Stomach (tissue), 9 donors: ENCODE measurements around the gene GABRD. TPM values are rescaled to one million over a fixed set of nuclear protein-coding genes. Genes with fewer than 3 reads are reported as not detected.

Experiments used
- DNase-seq, 2 donors: peaks; one replicate each; pipeline versions ENCODE4 v3.0.0 to v3.0.0-alpha.2; 2013 to 2019
- H3K27ac ChIP-seq, 5 donors: fragments of 200-600 bp in 4 of 5; sonication (generic) in 4 of 5; one replicate each; pipeline ENCODE4 v1.5.1; 2013 to 2019; ENCODE audit warnings: mild to moderate bottlenecking in 1 of 5, moderate library complexity in 1 of 5
- H3K27me3 ChIP-seq, 3 donors: fragments of 200-600 bp; sonication (generic); one replicate each; pipeline ENCODE4 v1.5.1; 2017 to 2019; ENCODE audit warnings: mixed run types in 1 of 3
- H3K36me3 ChIP-seq, 4 donors: fragments of 200-600 bp; sonication (generic); 1 replicate in 3 of 4; 2 replicates in 1 of 4; pipeline ENCODE4 v1.5.1; 2016 to 2019
- H3K4me1 ChIP-seq, 4 donors: fragments of 200-600 bp; sonication (generic); one replicate each; pipeline ENCODE4 v1.5.1; 2016 to 2019
- H3K4me3 ChIP-seq, 4 donors: fragments of 200-600 bp; sonication (generic) in 3 of 4; one replicate each; pipeline ENCODE4 v1.5.1; 2016 to 2019; ENCODE audit warnings: mild to moderate bottlenecking in 1 of 4
- H3K9me3 ChIP-seq, 4 donors: fragments of 200-600 bp; sonication (generic); one replicate each; pipeline ENCODE4 v1.5.1; 2016 to 2019
- CTCF ChIP-seq, 7 experiments: fragments of 450-650 bp in 4 of 7; fragments of 200-600 bp in 3 of 7; sonication (generic) in 3 of 7; IDR thresholded peaks; one replicate each; pipeline ENCODE4 v1.5.1; 2016 to 2019; ENCODE audit warnings: antibody characterized with exemption in 7 of 7, control low read depth in 2 of 7, mild to moderate bottlenecking in 1 of 7
- EP300 ChIP-seq: sonication (generic); formaldehyde crosslinking; IDR thresholded peaks from one replicate; pipeline ENCODE4 v1.6.1; 2017; ENCODE audit warnings: antibody characterized with exemption
- POLR2A ChIP-seq, 4 donors: fragments of 450-650 bp; IDR thresholded peaks; one replicate each; pipeline ENCODE4 v1.6.1; 2016; ENCODE audit warnings: antibody characterized with exemption in 4 of 4, control low read depth in 2 of 4, mild to moderate bottlenecking in 1 of 4, moderate library complexity in 1 of 4
- POLR2AphosphoS5 ChIP-seq, 3 donors: sonication (generic); formaldehyde crosslinking; IDR thresholded peaks; one replicate each; pipeline ENCODE4 v1.6.1; 2016; ENCODE audit warnings: antibody characterized with exemption in 3 of 3
- WGBS, 5 donors: extraction: QIAGEN DNeasy Blood & Tissue Kit in 3 of 5; methylation state at CpG; one replicate each; pipeline versions ENCODE4 v1.1.5 to v1.1.7; 2013 to 2018; 5-methylcytosine and 5-hydroxymethylcytosine counted together
- intact Hi-C: fragments of 100-400 bp; cut with DNase I; formaldehyde crosslinking; loops from one replicate; pipeline ENCODE4 v1.15.1; 2023; ENCODE audit warnings: low total_unique reads
- polyA plus RNA-seq, 3 donors: library from polyadenylated mRNA; stranded (reverse); fragments of 200-250 nt; gene quantifications; one replicate each; pipeline ENCODE4 v1.2.3, GENCODE V29; 2013
- total RNA-seq, 5 donors: library from RNA; depleted of rRNA; stranded (reverse); fragments of >200 nt; gene quantifications; one replicate each; pipeline versions ENCODE4 v1.1.0 to v1.2.3, GENCODE V29; 2014 to 2016
- donor health status: healthy with polysubstance abuse.
- donor health status: Bipolar disorder and iron deficiency.
- donor health status: healthy.

The GABRD gene
- total and polyA plus RNA-seq, 8 donors = 0.50 to 1.5 (median 0.95) TPM; not detected in 5

DNA sequence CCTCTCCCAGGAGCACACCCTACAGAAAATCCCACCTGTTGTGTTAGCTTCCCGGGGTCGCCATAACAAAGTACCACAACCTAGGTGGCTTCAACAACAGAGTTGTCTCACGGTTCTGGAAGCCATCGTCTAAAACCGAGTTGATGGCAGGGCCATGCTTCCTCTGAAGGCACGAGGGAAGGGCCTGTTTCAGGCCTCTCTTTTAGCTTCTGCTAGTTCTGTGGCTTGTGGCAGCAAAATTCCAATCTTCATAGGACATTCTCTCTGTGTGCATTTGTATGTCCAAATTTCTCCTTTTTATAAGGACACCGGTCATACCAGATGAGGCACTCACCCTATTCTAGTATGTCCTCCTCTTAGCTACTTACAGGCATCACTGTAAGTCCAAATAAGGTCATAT is 18.7 kb upstream of the GABRD start:
- Histone ChIP-seq H3K27me3 (peaks cover 0 to 76% (median 24%) of the 10 kb centered on the region in 3 donors), H3K36me3 (no peaks in the 10 kb centered on the region), H3K9me3 (no peaks in the 10 kb centered on the region), H3K4me3 (no peak overlapping the region), H3K27ac (no peak overlapping the region), H3K4me1 (peaks cover 0 to 8% (median 7%) of the 10 kb centered on the region in 4 donors)
- intact Hi-C loops = no loop called here
- TF ChIP-seq POLR2A (IDR thresholded peaks at IDR 0.05) = no peak
- TF ChIP-seq POLR2AphosphoS5 (IDR thresholded peaks at IDR 0.05) = no peak
- no peak for TF ChIP-seq CTCF (IDR thresholded peaks at IDR 0.05)
- TF ChIP-seq EP300 = no peak
- 74 to 94% (median 86%) methylated on average over 7 of the region's 7 CpGs for WGBS, 5 donors
- DNase-seq = no peak

- Histone ChIP-seq H3K27me3 (peaks cover 0 to 80% (median 24%) of the 10 kb centered on the region in 3 donors), H3K36me3 (no peaks in the 10 kb centered on the region), H3K4me3 (no peak overlapping the region), H3K9me3 (no peaks in the 10 kb centered on the region), H3K4me1 (peaks cover 0 to 8% (median 7%) of the 10 kb centered on the region in 4 donors), H3K27ac (no peak overlapping the region)
- DNase-seq = no peak
- WGBS, 5 donors = 83 to 90% (median 88%) methylated on average over 9 of the region's 9 CpGs
- intact Hi-C loops = no loop called here
- TF ChIP-seq EP300 = no peak
- no peak for TF ChIP-seq POLR2A (IDR thresholded peaks at IDR 0.05)
- no peak for TF ChIP-seq CTCF (IDR thresholded peaks at IDR 0.05)
- TF ChIP-seq POLR2AphosphoS5 (IDR thresholded peaks at IDR 0.05) = no peak
Observed at GRCh38 chr1:2000850-2001249, 18.3 kb upstream of the GABRD start.

- 59 to 66% (median 60%) methylated on average over 13 of the region's 13 CpGs for WGBS, 5 donors
- Histone ChIP-seq H3K4me1 (peaks cover 0 to 8% (median 7%) of the 10 kb centered on the region in 4 donors), H3K27ac (no peak overlapping the region), H3K36me3 (no peaks in the 10 kb centered on the region), H3K4me3 (no peak overlapping the region), H3K27me3 (peaks cover 0 to 90% (median 24%) of the 10 kb centered on the region in 3 donors), H3K9me3 (no peaks in the 10 kb centered on the region)
- TF ChIP-seq POLR2A (IDR thresholded peaks at IDR 0.05) (no peak), EP300 (no peak), CTCF (IDR thresholded peaks at IDR 0.05) (no peak), POLR2AphosphoS5 (IDR thresholded peaks at IDR 0.05) (no peak)
- intact Hi-C loops = no loop called here
- DNase-seq = peak; percentile 33 to 74
Observed at GRCh38 chr1:2001773-2002411, 17.3 kb upstream of the GABRD start.

DNA sequence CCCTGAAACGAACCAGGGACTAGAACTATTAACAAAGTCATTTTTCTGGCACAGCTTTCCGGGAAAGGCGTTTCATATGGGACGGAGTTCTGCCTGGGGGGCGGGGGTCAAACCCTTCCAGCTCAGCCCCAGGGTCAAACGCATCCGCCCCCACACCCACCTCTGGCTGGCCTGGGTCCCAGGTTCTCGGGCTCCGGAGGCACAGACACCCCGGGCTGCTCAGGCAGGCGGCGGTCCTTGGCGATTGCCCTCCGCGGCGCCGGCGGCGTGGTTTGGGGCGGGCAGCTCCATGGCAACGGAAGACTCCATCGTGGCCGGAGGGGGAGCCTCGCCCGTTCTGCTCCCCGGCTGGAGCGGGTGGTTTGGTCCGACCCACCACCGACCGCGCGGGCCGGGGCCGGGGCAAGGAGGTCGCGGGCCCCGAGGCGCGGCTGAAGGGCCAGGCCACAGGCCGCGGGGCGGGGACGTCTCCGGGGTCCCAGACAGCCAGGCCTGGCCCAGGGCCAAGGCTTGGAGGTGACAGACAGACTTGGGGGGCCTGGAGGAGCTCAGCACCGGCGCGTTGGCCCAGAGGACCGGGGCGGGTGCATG is 15.5 kb upstream of the GABRD start, which contains the start of gene CFAP74:
CFAP74 (minus strand) TSS at position 246 of the 591 bp plus-strand sequence. CDS start 12,830 bp downstream, outside the sequence.
- intact Hi-C loops = no loop called here
- Histone ChIP-seq H3K27me3 (peaks cover 0 to 93% (median 24%) of the 10 kb centered on the region in 3 donors), H3K4me1 (peaks cover 0 to 8% (median 7%) of the 10 kb centered on the region in 4 donors), H3K36me3 (no peaks in the 10 kb centered on the region), H3K9me3 (no peaks in the 10 kb centered on the region), H3K4me3 (peak within 1 kb of the TSS in 2 of 4 donors; percentile 1 to 31), H3K27ac (no peak within 1 kb of the TSS)
- TF ChIP-seq CTCF (IDR thresholded peaks at IDR 0.05) (no peak), POLR2AphosphoS5 (IDR thresholded peaks at IDR 0.05) (no peak), POLR2A (IDR thresholded peaks at IDR 0.05) (no peak), EP300 (no peak)
- WGBS, 5 donors = 5 to 18% (median 7%) methylated on average over 22 to 49 of the region's 49 CpGs
- peak in 1 of 2 donors; percentile 85 for DNase-seq
